Right ventricle myocardium inferior (tissue), 1 donor: ENCODE measurements around the gene RPS6KB1. TPM values are rescaled to one million over a fixed set of nuclear protein-coding genes. Genes with fewer than 3 reads are reported as not detected.
A peak's percentile ranks its signal among the peaks of the same experiment; 100 is the strongest.
"Not testable (repeated sequence)": the region's sequence is repeated elsewhere in the genome, so short reads cannot be mapped to it uniquely, and the experiment has no call there.

Experiments
- ATAC-seq: fragments of 200-7000 bp; cut with Tn5 transposase; one replicate; pipeline ENCODE4 v1.9.1; 2020; ENCODE audit warnings: mild to moderate bottlenecking, moderate library complexity
- DNase-seq: peaks from one replicate; pipeline ENCODE4 v3.0.0; 2021; ENCODE audit errors: missing footprints
- intact Hi-C: fragments of 100-400 bp; cut with DNase I; formaldehyde crosslinking; loops from one replicate; pipeline ENCODE4 v1.11.0; 2022
- total RNA-seq: library from RNA; stranded (reverse); fragmentation: NEBNext Ultra II Directional; extraction: Animal tissue kit (Norgen Biotek cat#: 25700); gene quantifications from one replicate; pipeline ENCODE4 v1.2.1, GENCODE V29; 2021
- donor health status: DM: no; HTN: yes; CAD: no; lungs with severe emphysema.

Gene RPS6KB1
- total RNA-seq, 1 donor from 2014 or later: 21.4 TPM

DNA sequence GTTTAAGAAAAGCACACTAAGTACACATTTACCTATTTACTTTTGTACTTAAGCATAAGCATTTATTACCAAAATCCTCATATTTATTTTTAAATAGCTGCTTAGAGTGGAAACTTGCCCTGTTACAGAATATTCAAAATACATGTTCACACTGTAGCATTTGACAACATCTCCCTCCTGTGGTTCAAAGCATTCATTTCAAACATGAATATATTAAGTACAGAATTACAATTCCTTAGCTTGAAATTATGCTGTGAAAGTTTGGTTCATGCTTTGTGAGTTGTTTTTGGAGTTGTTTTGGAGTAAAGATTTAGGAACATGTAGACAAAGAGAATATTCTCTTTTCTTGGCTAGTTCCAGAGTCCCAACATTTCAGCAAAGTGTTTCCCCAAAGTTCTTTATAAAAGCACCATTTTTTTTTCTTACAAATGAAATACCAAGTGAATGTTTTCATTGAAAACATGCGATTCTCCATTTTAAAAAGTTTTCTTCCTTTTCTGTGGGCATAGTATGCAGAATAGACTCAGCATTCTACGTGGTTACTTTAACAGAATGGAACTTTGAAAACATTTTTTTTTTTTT lies 33.4 kb upstream of the RPS6KB1 start:
- intact Hi-C loops: no loop called here
- ATAC-seq: no peak

DNA sequence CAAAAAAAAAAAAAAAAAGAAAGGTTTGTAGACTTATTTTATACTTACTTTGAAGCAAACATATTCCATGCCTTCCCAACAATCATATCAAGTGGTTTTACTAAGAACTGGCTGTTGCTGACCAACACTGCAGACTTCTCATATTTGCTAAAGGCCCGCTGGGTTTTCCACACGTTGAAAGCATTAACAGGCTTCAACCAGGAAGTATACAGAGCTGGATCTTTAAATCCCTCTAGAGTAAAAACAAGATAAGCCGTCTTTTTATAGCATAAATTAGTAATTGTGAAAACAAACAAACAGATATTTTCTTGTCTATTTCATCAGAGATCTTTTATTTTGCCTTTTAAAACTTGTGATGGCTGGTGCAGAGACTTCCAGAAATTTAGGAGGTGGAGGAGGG lies 29.3 kb upstream of the RPS6KB1 start:
- ATAC-seq: peak; percentile 39
- no peak for DNase-seq
- intact Hi-C loops: no loop called here

More for the DNA sequence above, 33.4 kb upstream of the RPS6KB1 start:
- DNase-seq: no peak

DNA sequence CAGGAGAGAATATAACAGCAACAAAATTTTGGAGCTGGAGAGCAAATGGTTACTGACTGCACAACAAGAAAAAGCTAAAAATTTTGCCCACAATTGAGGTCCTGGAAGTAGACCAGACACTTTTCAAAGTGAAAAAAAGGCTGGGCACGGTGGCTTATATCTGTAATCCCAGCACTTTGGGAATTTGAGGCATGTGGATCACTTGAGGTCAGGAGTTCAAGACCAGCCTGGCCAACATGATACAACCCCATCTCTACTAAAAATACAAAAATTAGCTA lies 23.0 kb upstream of the RPS6KB1 start:
- ATAC-seq (no peak), DNase-seq (no peak)
- intact Hi-C loops: no loop called here

DNA sequence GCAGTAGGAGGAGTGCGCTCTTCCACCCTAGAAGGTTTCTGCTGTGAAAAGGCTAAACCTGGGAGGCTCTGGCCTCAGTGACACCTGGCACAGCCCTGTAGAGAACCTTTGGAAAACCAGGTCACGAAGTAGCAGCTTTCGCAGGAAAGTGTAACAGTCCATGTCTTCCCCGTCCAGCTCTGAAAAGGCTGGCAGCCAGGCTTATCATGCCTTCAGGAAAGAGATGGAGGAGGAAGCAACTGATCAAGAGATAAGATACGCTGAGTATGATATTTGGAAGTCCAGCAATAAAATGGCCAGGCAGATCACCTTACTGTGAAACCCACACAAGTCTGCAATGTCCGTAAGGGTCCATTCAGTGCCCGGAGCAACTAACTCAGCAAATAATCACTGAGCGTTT lies 22.4 kb upstream of the RPS6KB1 start:
- ATAC-seq (no peak), DNase-seq (no peak)
- intact Hi-C loops: no loop called here

DNA sequence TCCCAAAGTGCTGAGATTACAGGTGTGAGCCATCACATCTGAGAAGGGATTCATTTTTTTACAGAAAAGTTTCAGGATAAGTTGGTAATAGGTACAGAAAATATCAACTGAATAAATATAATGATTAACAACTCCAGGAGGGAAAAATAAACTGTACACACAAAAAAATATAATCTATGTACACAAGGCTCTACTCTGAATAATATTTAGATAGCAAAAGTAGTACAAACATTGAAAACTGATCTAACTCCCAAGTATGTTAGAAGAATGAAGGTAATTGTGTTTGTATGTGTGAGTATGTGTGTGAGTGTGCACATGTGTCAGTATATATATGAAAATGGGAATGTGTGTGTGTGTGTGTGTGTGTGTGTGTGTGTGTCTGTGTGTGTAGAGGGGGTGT lies 20.6 kb upstream of the RPS6KB1 start:
- intact Hi-C loops: no loop called here
- ATAC-seq: no peak
- no peak for DNase-seq

DNA sequence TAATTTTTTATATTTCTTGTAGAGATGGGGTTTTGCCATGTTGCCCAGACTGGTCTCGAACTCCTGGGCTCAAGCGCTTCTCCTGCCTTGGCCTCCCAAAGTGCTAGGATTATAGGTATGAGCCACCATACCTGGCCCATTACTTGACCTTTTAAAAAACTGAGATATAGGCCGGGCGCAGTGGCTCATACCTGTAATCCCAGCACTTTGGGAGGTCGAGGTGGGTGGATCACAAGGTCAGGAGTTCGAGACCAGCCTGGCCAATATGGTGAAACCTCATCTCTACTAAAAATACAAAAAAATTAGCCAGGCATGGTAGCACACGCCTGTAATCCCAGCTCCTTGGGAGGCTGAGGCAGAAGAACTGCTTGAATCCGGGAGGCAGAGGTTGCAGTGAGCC lies 19.5 kb upstream of the RPS6KB1 start:
- DNase-seq, ATAC-seq, intact Hi-C loops: not testable (repeated sequence)

DNA sequence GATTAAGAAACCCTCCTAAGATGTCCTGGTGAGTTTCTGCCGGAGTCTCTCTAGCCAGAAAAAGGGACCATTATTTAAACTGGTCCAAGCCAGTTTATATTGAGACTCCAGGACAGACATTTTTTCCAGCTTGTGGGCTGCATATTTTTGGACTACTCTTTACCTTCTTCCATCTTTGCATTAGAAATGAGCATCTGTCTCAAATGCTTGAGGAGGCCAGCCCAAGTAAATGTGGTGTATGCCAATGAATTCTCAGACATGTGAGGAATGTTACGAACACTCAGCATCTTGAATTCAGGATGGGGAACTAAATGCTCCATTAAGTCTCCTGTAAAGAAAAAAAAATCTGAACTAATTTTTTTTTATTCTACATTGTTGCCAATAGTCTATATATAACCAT lies 18.5 kb upstream of the RPS6KB1 start:
- intact Hi-C loops: no loop called here
- no peak for DNase-seq
- no peak for ATAC-seq

DNA sequence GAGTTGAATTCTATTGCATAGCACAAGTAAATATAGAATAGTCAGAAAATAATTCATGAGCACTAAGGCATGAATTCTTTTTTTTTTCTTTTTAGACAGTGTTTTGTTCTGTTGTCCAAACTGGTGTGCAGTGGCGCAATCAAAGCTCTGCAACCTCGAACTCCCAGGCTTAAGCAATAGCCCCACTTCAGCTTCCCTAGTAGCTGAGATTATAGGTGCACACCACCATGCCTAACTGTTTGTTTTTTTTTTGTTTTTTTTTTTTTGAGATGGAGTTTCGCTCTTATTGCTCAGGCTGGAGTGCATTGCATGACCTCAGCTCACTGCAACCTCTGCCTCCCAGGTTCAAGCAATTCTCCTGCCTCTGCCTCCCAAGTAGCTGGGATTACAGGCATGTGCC lies 16.8 kb upstream of the RPS6KB1 start:
- intact Hi-C loops: no loop called here
- ATAC-seq: no peak
- no peak for DNase-seq

DNA sequence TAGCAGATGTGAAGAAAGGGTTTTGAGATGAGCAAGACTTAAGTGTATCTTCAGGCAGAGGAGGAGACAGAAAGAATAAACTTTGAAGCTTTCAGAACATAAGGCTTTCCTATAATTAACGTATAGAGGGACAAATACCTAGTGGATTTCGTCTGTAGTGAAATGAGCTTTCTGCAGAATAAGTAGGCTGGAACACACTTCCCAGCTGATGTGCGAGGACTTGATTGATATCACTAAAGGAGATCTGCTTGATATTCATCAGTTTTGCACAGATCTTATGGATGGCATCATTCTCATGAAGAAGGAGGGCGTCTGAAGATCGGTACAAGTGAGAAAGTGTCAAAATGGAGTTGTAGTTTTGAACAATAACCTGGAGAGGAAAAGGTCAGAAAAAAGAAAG lies 15.0 kb upstream of the RPS6KB1 start:
- intact Hi-C loops: no loop called here
- no peak for DNase-seq
- ATAC-seq: no peak

DNA sequence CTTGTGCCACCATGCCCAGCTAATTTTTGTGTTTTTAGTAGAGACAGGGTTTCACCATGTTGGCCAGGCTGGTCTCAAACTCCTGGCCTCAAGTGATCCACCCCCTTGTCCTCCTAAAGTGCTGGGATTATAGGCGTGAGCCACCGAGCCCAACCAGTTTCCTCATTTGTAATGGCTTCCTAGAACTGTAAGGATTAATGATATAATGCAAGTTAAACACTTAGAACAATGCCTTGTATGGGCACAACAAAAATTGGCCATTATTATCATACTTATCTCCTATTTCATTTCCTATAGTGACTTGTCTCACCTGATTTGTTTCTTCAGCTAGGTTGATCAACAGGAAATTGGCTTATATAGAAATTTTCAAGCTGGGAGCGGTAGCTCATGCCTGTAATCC lies 14.3 kb upstream of the RPS6KB1 start:
- no peak for DNase-seq
- intact Hi-C loops: no loop called here
- no peak for ATAC-seq

DNA sequence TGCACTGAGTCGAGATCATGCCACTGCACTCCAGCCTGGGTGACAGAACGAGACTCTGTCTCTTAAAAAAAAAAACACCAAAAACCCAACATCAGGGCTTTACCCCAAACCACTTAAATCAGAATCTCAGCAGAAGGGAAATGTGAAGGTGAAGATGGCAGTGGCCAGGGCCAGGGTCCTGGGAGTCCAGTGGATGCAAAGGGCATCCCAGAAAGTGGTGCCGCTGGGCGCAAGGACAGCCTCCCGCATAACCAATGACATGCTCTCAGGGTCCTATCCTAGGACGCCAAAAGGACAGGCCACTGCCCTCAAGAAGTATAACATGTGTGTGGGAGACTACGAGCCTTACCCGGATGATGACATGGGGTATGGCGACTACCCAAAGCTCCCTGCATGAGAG lies 8.1 kb upstream of the RPS6KB1 start:
- DNase-seq: no peak
- ATAC-seq: no peak
- intact Hi-C loops: no loop called here

DNA sequence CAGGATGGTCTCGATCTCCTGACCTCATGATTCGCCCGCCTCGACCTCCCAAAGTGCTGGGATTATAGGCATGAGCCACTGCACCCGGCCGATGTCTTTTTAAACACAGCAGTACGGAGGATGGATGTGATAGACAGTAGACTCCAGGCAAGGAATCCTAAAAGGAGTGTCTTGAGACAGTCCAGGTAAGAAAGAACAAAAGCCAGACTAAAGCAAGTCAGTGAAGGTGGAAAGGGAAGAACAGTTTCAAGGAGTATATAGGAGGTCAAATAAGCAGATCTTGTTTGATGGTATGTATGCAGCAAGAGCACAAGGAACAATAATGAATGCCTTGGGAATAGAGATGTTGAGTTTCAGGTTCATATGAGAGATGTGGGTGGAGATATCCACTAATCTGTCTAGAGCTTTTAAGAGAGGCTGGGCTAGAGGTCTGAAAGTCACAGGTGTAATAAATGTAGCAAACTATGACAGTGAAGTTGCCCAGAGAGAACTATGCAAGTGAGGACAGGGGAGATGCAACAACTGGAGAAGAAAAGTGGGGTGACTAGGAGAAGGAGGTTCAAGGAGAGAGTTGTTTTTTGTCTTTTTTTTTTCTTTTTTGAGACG lies 4.7 kb upstream of the RPS6KB1 start:
- no peak for DNase-seq
- intact Hi-C loops: no loop called here
- ATAC-seq: no peak

DNA sequence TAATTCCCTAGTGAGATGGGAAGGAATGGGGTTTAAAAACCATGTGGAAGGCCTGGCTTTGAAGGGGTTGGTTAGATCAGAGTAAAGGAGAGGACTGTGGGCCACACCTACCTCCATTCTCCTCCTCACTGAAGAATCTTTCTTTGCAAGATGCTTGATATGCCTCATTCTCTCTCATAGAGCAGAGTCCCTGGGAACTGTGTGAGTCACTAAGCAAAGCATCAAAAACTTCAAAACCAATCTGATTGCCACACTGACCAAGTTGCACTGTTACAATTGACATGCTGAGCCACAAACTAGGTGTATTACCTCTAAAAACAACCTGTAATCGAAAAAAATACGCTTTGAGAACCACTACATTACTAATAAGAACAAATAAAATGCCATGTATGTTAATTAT lies 2.2 kb upstream of the RPS6KB1 start:
- no peak for DNase-seq
- intact Hi-C loops: no loop called here
- ATAC-seq: no peak

DNA sequence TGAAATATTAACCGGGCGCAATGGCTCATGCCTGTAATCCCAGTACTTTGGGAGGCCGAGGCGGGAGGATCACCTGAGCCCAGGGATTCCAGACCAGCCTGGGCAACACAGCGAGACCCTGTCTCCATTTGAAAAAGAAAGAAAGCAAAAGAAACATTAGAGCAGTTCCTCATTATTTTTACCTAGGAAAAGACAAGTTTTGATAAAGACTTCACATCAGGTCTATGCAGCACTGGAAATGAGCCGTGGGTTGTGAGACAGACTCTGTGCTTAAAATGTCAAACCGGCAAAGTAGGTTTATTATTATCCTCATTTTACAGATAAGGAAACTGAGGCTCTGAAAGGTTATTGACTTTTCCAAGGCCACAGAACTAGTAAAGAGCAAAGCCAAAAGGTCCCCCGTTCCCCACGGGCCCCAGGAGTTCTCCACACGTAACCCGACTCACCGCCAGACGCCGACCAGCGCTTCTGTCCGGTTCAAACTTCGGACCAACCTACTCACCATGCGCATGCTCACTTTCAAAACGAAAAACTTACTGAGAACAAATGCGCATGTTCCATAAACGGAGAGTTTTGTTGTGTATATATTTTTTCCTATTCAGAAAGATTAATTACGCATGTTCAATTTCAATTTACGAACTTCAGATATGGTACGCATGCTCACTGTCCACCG lies 534 bp upstream of the RPS6KB1 start:
- DNase-seq (no peak), ATAC-seq (peak; percentile 70)
- intact Hi-C loops: no loop called here

DNA sequence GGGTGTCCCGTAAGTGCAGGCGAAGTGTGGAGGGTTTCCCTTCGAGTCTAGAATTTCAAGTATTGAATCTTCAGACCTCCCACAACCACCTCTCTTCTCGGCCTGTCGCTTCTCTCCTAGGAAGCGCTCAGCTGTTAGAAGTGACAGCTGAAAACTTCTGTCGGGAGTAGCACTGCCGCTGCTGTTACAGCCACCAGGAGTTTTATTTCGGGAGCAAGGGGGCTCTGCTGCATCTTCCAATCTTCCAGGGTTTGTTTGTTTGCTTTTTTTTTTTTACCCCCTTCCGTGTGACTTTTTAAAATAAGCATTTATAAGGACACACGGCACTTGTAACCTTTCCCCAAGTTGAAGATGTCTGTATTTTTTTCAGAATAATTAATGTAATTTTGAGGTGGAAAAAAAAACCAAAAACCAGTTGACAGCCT lies 767 bp downstream of the RPS6KB1 start:
- ATAC-seq: peak; percentile 2
- intact Hi-C loops: no loop called here
- no peak for DNase-seq

DNA sequence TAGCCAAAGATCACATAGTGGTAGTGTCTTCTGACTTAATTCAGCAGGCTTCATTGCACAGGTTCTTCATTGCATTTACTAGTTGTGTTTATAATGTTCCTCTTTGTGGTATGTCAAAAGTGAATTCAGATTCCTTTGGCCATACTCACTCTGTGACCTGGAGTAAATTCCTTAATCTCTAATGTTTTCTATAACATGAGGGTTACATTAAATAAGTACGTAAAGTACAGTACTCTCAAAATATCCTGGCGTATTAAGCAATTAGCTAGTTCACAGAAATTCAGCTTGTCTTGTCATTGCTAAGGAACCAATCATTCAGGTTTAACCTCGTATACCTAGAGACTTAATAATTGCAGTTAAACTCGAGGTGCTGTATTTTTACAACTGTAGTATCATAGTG lies 4.2 kb downstream of the RPS6KB1 start:
- ATAC-seq (no peak), DNase-seq (no peak)
- intact Hi-C loops: no loop called here

DNA sequence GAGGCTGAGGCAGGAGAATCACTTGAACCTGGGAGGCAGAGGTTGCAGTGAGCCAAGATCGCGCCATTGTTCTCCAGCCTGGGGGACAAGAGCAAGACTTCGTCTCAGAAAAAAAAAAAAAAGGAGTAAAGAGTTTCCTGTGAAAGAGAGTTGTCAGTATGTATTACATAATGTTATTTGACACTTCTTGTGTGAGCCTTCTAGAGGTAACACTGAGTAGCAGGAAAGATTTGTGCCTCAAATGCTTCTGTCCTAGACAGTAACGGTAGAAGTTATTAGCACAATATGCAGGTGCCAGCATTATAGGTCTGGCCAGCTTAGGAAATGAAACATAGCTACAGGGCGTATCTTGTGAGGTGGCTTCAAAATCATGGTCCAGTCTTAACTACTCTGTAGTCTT lies 6.2 kb downstream of the RPS6KB1 start:
- intact Hi-C loops: no loop called here
- DNase-seq (no peak), ATAC-seq (no peak)

DNA sequence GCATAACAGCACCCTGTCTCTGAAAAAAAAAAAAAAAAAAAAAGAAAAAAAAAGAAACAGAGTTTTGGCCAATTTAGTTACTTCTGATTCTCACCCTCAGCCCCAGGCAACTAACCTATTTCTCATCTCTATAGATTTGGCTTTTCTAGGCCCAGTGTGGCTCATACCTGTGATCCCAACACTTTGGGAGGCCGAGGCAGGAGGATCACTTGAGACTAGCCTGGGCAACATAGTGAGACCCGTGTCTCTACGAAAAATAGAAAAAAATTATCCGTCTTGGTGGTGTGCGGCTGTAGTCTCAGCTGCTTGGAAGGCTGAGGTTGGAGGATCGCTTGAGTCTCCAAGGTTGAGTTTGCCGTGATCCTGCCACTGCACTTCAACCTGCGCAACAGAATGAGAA lies 8.7 kb downstream of the RPS6KB1 start:
- ATAC-seq: no peak
- intact Hi-C loops: no loop called here
- DNase-seq: no peak

DNA sequence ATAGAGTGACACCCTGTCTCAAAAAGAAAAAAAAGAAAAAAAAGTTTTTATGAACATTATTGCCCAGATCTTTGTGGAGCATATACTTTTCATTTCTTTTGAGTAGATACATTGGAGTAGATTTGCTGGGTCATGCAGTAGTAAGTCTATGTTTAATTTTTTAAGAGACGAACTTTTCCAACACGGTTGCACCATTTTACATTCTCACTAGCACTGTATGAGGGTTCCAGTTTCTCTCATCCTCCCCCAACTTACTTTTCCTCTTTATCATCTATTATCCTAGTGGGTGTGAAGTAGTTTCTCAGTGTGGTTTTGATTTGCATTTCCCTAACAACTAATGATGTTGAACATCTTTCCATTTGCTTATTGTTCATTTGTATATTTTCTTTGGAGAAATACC lies 10.5 kb downstream of the RPS6KB1 start:
- ATAC-seq: no peak
- intact Hi-C loops: no loop called here
- DNase-seq: no peak

DNA sequence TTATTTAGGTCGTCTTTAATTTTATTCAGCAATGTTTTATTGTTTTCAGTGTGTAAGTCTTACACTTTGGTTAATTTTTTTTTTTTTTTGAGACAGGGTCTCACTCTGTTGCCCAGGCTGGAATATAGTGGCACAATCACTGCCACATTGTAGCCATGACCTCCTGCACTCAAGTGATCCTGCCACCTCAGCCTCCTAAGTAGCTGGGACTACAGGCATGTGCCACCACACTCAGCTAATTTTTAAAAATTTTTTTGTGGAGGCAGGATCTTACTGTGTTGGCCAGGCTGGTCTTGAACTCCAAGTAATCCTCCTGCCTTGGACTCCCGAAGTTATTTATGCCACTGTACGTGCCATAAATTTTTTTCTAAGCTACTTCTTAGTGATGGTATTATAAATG lies 14.5 kb downstream of the RPS6KB1 start:
- no peak for DNase-seq
- no peak for ATAC-seq
- intact Hi-C loops: no loop called here

DNA sequence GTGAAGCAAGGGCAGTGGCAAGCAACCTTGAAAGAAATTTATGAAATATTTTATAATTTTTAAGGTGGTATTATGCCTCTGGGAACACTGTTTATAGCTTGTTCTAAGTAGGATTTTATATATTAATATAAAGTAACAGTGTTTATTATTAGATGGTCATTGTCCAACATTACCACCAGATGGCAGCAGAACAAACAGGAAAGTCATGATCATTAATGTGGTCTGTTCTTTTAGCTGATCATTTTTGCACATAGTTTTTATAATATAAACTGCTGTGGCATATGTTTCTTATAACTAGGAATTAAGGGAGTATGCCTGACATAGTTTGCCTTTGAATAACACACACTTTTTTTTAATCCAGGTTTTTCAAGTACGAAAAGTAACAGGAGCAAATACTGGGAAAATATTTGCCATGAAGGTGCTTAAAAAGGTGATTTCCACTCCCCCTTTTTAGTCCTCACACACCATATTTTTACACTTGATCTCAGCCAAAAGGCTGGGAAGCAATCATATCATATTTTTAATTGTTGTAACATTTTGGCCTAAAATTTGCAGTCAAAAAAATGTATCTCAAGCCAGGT lies 21.4 kb downstream of the RPS6KB1 start:
- intact Hi-C loops: no loop called here
- no peak for DNase-seq
- ATAC-seq: no peak
